NCI-H2081 (cell line): ENCODE measurements around the gene WEE2.

Experiments
- DNase-seq, 2 experiments: peaks; one replicate each; lab custom pipeline; 2025; lab: John Stamatoyannopoulos, UW

WEE2 gene

GRCh38 chr7:141691540-141691939 lies 16.6 kb upstream of the WEE2 start:
- DNase-seq = no peak

GRCh38 chr7:141691961-141692360 lies 16.2 kb upstream of the WEE2 start:
- no peak for DNase-seq

GRCh38 chr7:141693082-141693481 lies 15.1 kb upstream of the WEE2 start:
- no peak for DNase-seq

GRCh38 chr7:141695803-141696289 lies 12.3 kb upstream of the WEE2 start:
- DNase-seq = peak; percentile 47 to 84

- no peak for DNase-seq
Observed at GRCh38 chr7:141696348-141696747, 11.8 kb upstream of the WEE2 start.

- DNase-seq = no peak
Observed at GRCh38 chr7:141697211-141697871, 10.8 kb upstream of the WEE2 start.

GRCh38 chr7:141698247-141699015 lies 9.7 kb upstream of the WEE2 start:
- no peak for DNase-seq

GRCh38 chr7:141699860-141700259 lies 8.3 kb upstream of the WEE2 start:
- DNase-seq = no peak

GRCh38 chr7:141700296-141700847 lies 7.8 kb upstream of the WEE2 start:
- DNase-seq = no peak

- no peak for DNase-seq
Observed at GRCh38 chr7:141700848-141701371, 7.2 kb upstream of the WEE2 start.

- peak; percentile 40 to 56 for DNase-seq
Observed at GRCh38 chr7:141701489-141702046, 6.6 kb upstream of the WEE2 start.

- DNase-seq = peak; percentile 40 to 75
Observed at GRCh38 chr7:141702047-141702567, 6.0 kb upstream of the WEE2 start, which contains the start of gene DENND11. DENND11 (minus strand) TSS chr7:141702166; CDS start chr7:141702153, 13 bp downstream.

GRCh38 chr7:141702892-141703291 lies 5.3 kb upstream of the WEE2 start:
- no peak for DNase-seq

GRCh38 chr7:141704112-141704511 lies 4.0 kb upstream of the WEE2 start:
- no peak for DNase-seq

GRCh38 chr7:141704741-141705140 lies 3.4 kb upstream of the WEE2 start:
- no peak for DNase-seq

- no peak for DNase-seq
Observed at GRCh38 chr7:141706239-141707064, 1.7 kb upstream of the WEE2 start.

GRCh38 chr7:141709318-141709717 lies 1.2 kb downstream of the WEE2 start:
- no peak for DNase-seq

GRCh38 chr7:141709749-141710148 lies 1.6 kb downstream of the WEE2 start:
- DNase-seq = peak in 1 of 2 experiments; percentile 55

- no peak for DNase-seq
Observed at GRCh38 chr7:141710301-141710700, 2.1 kb downstream of the WEE2 start.

- no peak for DNase-seq
Observed at GRCh38 chr7:141712603-141713255, 4.6 kb downstream of the WEE2 start.

GRCh38 chr7:141713890-141714289 lies 5.7 kb downstream of the WEE2 start:
- no peak for DNase-seq
